Breast epithelium (tissue), 3 donors: ENCODE measurements around the gene UBAC2.

ENCODE experiments used
- POLR2A ChIP-seq: fragments of 450-650 bp; IDR thresholded peaks from one replicate; pipeline ENCODE4 v1.6.1; 2016; ENCODE audit warnings: antibody characterized with exemption, mild to moderate bottlenecking, moderate library complexity
- POLR2AphosphoS5 ChIP-seq, 3 donors: sonication (generic); formaldehyde crosslinking; IDR thresholded peaks; one replicate each; pipeline ENCODE4 v1.6.1; 2017; ENCODE audit warnings: antibody characterized with exemption in 3 of 3
- TF ChIP-seq, protein P1 (sequence below), 3 donors: fragments of 450-650 bp; IDR thresholded peaks; one replicate each; pipeline ENCODE4 v1.5.1; 2016 to 2017; ENCODE audit warnings: antibody characterized with exemption in 3 of 3, mild to moderate bottlenecking in 3 of 3, moderate library complexity in 3 of 3

DNA sequence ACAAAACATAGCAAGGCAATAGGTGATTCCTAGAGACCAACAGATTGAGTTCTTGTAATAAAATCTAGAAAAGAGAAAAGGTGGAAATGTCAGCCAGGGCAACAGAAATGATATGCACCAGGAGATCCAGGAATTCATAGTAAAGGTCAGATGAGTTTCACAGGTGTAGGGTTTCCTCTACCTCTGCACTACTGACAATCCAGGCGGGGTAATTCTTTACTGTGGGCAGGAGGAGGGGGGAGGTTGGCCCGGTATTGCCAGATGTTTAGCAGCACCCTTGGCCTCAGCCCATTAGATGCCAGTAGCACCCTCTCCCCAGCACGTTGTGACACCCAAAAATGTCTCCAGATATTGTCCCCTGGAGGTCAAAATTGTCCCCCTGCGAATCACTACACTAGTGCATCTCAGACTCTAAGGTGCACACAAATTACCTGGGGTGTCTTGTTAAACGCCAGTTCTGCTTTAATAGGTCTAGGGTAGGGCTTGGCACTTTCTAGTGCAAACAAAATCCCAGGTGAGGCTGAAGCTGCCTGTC, 3.5 kb upstream of the UBAC2 start:
- TF ChIP-seq, protein P1, sequence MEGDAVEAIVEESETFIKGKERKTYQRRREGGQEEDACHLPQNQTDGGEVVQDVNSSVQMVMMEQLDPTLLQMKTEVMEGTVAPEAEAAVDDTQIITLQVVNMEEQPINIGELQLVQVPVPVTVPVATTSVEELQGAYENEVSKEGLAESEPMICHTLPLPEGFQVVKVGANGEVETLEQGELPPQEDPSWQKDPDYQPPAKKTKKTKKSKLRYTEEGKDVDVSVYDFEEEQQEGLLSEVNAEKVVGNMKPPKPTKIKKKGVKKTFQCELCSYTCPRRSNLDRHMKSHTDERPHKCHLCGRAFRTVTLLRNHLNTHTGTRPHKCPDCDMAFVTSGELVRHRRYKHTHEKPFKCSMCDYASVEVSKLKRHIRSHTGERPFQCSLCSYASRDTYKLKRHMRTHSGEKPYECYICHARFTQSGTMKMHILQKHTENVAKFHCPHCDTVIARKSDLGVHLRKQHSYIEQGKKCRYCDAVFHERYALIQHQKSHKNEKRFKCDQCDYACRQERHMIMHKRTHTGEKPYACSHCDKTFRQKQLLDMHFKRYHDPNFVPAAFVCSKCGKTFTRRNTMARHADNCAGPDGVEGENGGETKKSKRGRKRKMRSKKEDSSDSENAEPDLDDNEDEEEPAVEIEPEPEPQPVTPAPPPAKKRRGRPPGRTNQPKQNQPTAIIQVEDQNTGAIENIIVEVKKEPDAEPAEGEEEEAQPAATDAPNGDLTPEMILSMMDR (IDR thresholded peaks at IDR 0.05): no peak
- TF ChIP-seq POLR2AphosphoS5 (IDR thresholded peaks at IDR 0.05) (no peak), POLR2A (no peak)
